GM12801 (cell line): ENCODE data around the gene FILIP1L.

Experiments used
- CTCF ChIP-seq: IDR thresholded peaks from one replicate; pipeline ENCODE4 v1.5.1; 2011; ENCODE audit warnings: control low read depth; ENCODE audit not compliant: insufficient read length; ENCODE audit errors: extremely low read depth

FILIP1L gene

GRCh38 chr3:99833617-99834205 lies 280.6 kb downstream of the FILIP1L start:
- no peak for TF ChIP-seq CTCF

- no peak for TF ChIP-seq CTCF
These were observed 284.5 kb downstream of the FILIP1L start for GRCh38 chr3:99829844-99830243.

GRCh38 chr3:99825004-99825640 lies 289.2 kb downstream of the FILIP1L start:
- TF ChIP-seq CTCF: no peak

- TF ChIP-seq CTCF: no peak
These were observed 290.3 kb downstream of the FILIP1L start for GRCh38 chr3:99823723-99824711.

GRCh38 chr3:99818818-99819217 lies 295.5 kb downstream of the FILIP1L start:
- no peak for TF ChIP-seq CTCF

- TF ChIP-seq CTCF: no peak
These were observed 296.7 kb downstream of the FILIP1L start, which contains the start of gene CMSS1 for GRCh38 chr3:99817437-99818240. Gene CMSS1 (plus strand): TSS chr3:99817862.
